ENCODE data around the gene ITPRIPL2.
A peak's percentile ranks its signal among the peaks of the same experiment; 100 is the strongest.

Gene ITPRIPL2

GRCh38 chr16:19113577-19114358 lies at the start of gene ITPRIPL2:
Gene ITPRIPL2, plus strand, starts transcription at chr16:19113964. Its CDS starts 498 bp downstream, at chr16:19114462.
- no peak for DNase-seq

GRCh38 chr16:19066988-19067348 lies 46.8 kb upstream of the ITPRIPL2 start:
- DNase-seq, result no peak

- DNase-seq, result peak; percentile 85
Observed at GRCh38 chr16:19067349-19068236, 46.2 kb upstream of the ITPRIPL2 start, which contains the start of gene COQ7. Gene COQ7, plus strand, starts transcription at chr16:19067614. Its CDS starts 51 bp downstream, at chr16:19067665.

GRCh38 chr16:19068237-19068815 lies 45.4 kb upstream of the ITPRIPL2 start:
- no peak for DNase-seq

- DNase-seq, result no peak
Observed at GRCh38 chr16:19071811-19072777, 41.7 kb upstream of the ITPRIPL2 start.

- no peak for DNase-seq
Observed at GRCh38 chr16:19073344-19073743, 40.4 kb upstream of the ITPRIPL2 start.

GRCh38 chr16:19073863-19074262 lies 39.9 kb upstream of the ITPRIPL2 start:
- no peak for DNase-seq

- DNase-seq, result no peak
Observed at GRCh38 chr16:19075511-19075910, 38.3 kb upstream of the ITPRIPL2 start.

- no peak for DNase-seq
Observed at GRCh38 chr16:19077879-19078278, 35.9 kb upstream of the ITPRIPL2 start.

- no peak for DNase-seq
Observed at GRCh38 chr16:19083670-19084069, 30.1 kb upstream of the ITPRIPL2 start.

GRCh38 chr16:19084139-19084538 lies 29.6 kb upstream of the ITPRIPL2 start:
- no peak for DNase-seq

- DNase-seq, result no peak
Observed at GRCh38 chr16:19084879-19085278, 28.9 kb upstream of the ITPRIPL2 start.

- no peak for DNase-seq
Observed at GRCh38 chr16:19085679-19086200, 28.0 kb upstream of the ITPRIPL2 start.

GRCh38 chr16:19086322-19087199 lies 27.2 kb upstream of the ITPRIPL2 start:
- DNase-seq, result no peak

GRCh38 chr16:19088341-19088916 lies 25.3 kb upstream of the ITPRIPL2 start:
- DNase-seq, result no peak

- DNase-seq, result no peak
Observed at GRCh38 chr16:19089410-19089955, 24.3 kb upstream of the ITPRIPL2 start.

- DNase-seq, result no peak
Observed at GRCh38 chr16:19090916-19091315, 22.8 kb upstream of the ITPRIPL2 start.

GRCh38 chr16:19092653-19093410 lies 20.9 kb upstream of the ITPRIPL2 start:
- no peak for DNase-seq
